ENCODE measurements around the gene MACROH2A1.

The MACROH2A1 gene

DNA sequence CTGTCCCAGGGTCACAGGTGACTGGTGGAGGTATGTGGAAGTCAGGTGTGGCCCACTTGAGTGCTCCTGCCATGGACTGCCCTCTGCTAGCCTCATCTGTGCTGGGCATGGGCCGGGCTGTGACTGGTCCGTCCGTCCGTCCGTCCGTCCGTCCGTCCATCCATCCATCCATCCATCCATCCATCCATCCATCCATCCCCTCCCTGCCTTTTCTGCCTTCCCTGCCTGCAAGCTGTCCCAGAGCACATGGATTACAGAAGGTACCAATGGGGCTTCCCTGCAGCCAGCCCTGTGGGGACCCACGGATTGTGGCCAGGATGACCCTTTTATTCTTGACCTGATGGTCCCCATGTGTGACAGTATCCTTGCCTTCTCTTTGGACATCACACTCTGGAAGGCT is 92.5 kb downstream of the MACROH2A1 start:
- TF ChIP-seq, protein P1, sequence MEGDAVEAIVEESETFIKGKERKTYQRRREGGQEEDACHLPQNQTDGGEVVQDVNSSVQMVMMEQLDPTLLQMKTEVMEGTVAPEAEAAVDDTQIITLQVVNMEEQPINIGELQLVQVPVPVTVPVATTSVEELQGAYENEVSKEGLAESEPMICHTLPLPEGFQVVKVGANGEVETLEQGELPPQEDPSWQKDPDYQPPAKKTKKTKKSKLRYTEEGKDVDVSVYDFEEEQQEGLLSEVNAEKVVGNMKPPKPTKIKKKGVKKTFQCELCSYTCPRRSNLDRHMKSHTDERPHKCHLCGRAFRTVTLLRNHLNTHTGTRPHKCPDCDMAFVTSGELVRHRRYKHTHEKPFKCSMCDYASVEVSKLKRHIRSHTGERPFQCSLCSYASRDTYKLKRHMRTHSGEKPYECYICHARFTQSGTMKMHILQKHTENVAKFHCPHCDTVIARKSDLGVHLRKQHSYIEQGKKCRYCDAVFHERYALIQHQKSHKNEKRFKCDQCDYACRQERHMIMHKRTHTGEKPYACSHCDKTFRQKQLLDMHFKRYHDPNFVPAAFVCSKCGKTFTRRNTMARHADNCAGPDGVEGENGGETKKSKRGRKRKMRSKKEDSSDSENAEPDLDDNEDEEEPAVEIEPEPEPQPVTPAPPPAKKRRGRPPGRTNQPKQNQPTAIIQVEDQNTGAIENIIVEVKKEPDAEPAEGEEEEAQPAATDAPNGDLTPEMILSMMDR (conservative IDR thresholded peaks at IDR 0.05) = no peak
- TF ChIP-seq ZFX (IDR thresholded peaks at IDR 0.05) = no peak
- H3K27ac ChIP-seq = no peak overlapping the region

DNA sequence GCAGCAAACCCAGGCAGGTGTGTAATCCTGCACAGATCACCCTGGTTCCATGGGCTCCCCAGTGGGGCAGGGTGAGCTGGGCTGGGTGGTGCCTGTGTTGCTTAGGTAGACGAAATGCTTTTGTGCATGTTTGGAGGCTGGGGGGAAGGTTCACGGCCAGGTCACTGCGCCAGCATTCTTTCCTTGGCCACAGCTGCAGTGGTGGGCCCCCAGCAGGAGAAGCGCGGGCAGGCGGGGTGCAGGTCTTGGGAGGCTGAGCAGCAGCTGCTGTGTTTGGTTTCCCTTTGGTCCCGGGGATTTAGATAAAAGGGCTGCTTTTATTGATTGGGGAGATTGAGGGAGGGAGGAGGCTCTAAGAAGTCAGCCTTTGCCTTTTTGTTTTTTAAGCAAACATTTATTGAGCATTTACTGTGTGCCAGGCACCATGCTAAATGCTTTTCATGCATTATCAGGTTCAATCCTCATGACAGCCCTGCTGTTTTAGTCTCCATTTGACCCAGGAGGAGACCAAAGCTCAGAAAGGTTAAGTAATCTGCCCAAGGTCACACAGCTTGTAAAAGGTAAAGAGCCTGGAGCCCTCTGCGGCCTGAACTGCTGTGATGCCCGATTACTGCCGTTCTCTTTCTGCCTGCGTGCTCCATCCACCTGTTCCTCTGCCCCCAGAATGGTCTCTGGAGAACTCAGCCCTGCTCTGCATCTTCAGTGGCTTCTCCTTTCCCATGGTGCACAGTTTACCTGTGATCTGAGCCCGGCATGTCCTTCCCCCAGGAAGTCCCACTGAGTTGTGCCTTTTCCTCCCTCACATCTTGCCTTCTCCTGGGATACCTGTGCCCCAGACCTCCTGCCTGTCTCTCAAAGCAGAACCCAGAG is 94.4 kb downstream of the MACROH2A1 start:
- TF ChIP-seq ZFX (IDR thresholded peaks at IDR 0.05) = no peak
- TF ChIP-seq, protein P1 (conservative IDR thresholded peaks at IDR 0.05) = no peak
- no peak overlapping the region for H3K27ac ChIP-seq

DNA sequence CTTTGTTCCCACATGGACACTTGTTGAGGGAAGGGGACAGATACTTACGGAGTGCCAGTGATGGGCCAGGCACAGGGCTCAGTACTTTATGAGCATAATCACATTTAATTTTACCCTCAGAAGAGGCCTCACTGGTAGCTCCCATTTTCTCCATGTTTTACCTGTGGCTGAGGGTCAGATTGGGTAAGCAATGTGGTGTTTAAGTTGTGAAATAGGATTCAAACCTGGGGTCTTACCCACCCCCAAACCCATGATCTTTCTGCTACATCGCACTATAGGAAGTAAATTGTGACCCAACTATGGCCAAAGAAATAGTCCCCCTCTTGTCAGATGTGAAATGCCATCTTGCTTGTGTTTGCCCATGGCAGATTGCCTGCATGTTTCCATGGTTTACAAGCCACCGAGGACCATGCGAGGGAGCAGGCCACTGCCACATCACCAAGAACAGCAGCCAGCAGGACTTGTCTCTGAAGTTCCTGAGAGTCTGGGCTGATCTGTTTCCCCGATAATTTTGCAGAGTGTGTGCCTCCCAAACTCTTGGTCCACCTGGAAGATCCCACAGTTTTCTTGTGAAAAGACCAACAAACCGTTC is 95.4 kb downstream of the MACROH2A1 start:
- H3K27ac ChIP-seq = no peak overlapping the region
- no peak for TF ChIP-seq ZFX (IDR thresholded peaks at IDR 0.05)
- TF ChIP-seq, protein P1 (conservative IDR thresholded peaks at IDR 0.05) = no peak

DNA sequence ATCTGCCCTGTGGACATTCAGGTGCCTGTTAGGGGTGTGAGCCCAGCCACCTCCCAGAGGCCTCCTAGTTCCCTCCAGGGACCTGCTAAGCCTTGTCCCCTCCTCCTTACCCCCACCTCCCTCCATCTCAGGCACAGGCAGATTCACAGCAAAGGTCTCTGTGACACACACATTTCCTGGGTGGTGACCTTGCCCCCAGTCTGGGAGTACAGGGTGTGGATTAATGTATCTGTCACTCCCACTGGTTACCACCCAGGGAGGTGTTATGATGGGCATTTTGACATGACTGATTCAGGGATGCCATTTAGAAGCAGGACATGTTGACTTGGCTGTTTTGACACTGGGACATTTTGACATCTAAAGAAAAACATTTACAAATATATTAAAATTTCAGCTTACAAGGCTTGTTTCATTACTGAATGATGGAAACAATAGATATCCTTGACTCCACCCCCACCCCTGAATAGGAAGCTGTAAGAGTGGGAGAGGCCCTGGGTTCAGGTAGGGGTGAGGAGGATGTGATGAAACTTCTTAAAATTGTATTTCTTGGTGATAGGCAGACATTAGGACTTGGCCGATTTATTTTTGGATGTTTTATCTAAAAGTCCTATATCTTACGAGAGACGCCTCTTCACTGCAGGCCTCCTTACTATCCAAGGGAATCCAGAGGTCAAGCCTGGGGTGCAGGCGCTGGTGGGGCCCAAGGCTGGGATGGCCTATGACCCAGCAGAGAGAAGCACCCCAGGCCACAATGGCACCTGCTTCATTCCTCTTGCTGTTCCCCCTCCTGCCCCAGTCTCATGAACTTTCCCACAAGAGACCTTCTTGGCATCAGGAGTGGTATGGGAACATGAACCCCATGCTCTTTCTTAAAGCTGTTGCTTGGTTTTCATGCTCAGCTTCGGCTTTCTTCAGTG is 101.9 kb downstream of the MACROH2A1 start:
- H3K27ac ChIP-seq = no peak overlapping the region
- TF ChIP-seq ZFX (IDR thresholded peaks at IDR 0.05) = no peak
- TF ChIP-seq, protein P1 (conservative IDR thresholded peaks at IDR 0.05) = no peak

DNA sequence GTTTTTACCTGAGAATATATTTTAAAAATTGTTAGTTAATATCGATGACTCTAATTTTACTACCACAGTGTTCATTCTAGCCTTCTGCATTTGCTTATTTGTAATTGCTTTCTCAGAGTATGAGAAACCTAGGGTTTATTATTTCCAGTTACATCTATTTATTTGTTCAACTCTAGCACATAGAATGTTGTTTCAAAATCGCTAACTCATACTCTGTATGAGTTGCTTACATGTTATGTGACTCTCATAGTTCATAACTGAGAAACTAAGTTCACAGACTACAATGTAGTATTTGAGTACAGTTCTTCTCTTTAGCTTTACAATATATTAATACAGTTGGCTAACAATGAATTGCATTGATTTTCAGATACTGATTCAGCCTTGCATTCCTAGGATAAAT is 103.2 kb downstream of the MACROH2A1 start:
- H3K27ac ChIP-seq = no peak overlapping the region
- TF ChIP-seq ZFX (IDR thresholded peaks at IDR 0.05) = no peak
- TF ChIP-seq, protein P1 (conservative IDR thresholded peaks at IDR 0.05) = no peak

DNA sequence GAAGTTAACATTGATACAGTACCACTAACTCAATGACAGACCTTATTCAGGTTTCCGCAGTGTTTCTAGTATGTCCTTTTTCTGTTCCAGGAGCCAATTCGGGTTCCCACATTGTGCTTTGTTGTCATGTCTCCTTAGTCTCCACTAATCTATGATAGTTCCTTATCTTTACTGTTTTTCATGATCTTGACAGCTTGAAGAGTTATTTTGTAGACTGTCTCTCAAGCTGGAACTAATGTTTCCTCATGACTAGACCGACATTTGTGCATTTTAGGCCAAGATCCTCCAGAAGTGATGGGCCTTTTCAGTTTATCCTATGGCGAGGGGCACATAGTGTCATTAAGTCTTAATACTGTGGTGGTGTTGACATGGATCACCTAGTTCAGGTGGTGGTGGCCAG is 104.2 kb downstream of the MACROH2A1 start:
- no peak for TF ChIP-seq ZFX (IDR thresholded peaks at IDR 0.05)
- TF ChIP-seq, protein P1 (conservative IDR thresholded peaks at IDR 0.05) = no peak

More for the DNA sequence above, 104.2 kb downstream of the MACROH2A1 start:
- H3K27ac ChIP-seq = no peak overlapping the region
